Measurements from ENCODE around the gene TCF20.

DNA sequence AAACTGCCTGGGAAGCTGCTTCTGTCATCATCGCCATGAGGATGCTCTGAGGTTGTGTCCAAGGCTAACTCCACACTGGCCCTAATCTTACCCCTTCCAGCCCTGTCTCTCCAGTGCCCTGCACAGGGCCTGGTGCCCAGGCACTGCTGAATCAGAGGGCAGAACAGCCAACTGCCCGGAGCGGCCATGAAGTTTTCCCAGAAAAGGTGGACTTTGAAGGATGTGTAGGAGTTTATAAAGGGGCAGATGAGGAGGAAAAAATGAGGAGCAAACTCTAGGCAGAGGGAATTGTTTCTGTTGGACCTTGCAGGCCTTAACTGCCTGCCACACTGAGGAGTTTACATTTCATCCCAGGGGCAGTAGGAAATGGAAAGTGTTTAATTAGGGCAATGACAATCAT, 39.4 kb upstream of the TCF20 start:
- TF ChIP-seq POLR2A (IDR thresholded peaks at IDR 0.05) (no peak), CTCF (IDR thresholded peaks at IDR 0.05) (no peak), POLR2AphosphoS5 (IDR thresholded peaks at IDR 0.05) (no peak), EP300 (IDR thresholded peaks at IDR 0.05) (no peak)

All from upper lobe of left lung (tissue), 4 donors.